GM18951 (cell line): ENCODE results near the gene R3HDM4.

Experiments
- POLR2A ChIP-seq: IDR thresholded peaks from 4 replicates; pipeline ENCODE4 v1.6.1; 2011; ENCODE audit warnings: mild to moderate bottlenecking; ENCODE audit not compliant: insufficient read length, insufficient read depth; ENCODE audit errors: extremely low read depth
- in situ Hi-C: fragments of 300-500 bp; cut with MboI; formaldehyde crosslinking; loops from one replicate; pipeline ENCODE4 v1.12.0; 2022; ENCODE audit warnings: low sequenced_read_pairs, mixed read lengths, inconsistent platforms; ENCODE audit not compliant: unreplicated experiment

R3HDM4 gene

DNA sequence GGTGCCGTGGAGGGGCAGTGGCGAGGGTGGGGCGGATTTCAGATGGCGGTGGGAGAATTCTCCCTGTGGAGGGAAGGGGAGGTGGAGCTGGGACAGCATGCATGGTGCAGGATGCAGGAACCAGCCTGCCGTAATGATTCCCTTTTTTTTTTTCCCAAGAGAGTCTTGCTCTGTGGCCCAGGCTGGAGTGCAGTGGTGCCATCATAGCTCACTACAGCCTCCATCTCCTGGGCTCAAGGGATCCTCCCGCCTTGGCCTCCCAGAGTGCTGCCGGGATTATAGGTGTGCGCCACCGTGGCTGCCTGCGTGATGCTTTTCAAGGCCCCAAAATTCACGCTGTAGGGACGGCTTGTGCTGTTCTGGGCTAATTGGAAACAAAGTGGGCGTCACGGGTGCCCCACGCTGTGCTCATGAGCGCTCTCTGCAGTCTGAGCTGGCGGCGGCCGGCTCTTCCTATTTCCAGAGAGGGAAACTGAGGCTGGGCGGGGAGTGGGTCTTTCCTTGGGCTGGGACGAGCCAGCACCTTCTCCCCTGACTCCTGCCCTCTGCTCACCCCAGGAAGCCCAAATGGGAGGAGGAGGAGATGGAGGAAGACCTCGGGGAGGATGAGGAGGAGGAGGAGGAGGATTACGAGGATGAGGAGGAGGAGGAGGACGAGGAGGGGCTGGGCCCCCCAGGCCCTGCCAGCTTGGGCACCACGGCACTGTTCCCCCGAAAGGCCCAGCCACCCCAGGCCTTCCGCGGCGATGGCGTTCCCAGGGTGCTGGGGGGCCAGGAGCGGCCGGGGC, 19.0 kb upstream of the R3HDM4 start:
- in situ Hi-C loops: no loop called here
- TF ChIP-seq POLR2A: no peak

DNA sequence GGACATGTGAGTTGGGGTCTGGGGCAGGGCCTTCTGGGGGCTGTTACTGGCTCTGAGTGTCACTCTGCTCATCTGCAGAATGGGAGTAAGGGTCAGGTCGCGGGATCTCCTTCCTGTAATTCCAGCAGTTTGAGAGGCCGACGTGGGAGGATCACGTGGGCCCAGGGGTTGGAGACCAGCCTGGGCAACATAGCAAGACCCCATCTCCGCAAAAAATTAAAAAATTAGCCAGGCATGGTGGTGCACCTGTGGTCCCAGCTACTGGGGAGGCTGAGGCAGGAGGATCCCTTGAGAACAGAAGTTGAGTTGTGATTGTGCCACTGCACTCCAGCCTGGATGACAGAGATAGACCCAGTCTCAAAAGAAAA, 16.9 kb upstream of the R3HDM4 start:
- in situ Hi-C loops: loop anchor here (10.0 kb wide), 1 partner anchor 165 kb away; no protein-coding TSS in a partner anchor
- no peak for TF ChIP-seq POLR2A

GRCh38 chr19:929203-929890, 16.3 kb upstream of the R3HDM4 start:
- no peak for TF ChIP-seq POLR2A
- in situ Hi-C loops: loop anchor here (10.0 kb wide), 1 partner anchor 165 kb away; no protein-coding TSS in a partner anchor

- no peak for TF ChIP-seq POLR2A
- in situ Hi-C loops: loop anchor here (10.0 kb wide), 1 partner anchor 164 kb away; no protein-coding TSS in a partner anchor
These were observed 15.6 kb upstream of the R3HDM4 start for GRCh38 chr19:928471-929202.

GRCh38 chr19:927780-928401, 14.9 kb upstream of the R3HDM4 start:
- TF ChIP-seq POLR2A: no peak
- in situ Hi-C loops: loop anchor here (10.0 kb wide), 1 partner anchor 163 kb away; no protein-coding TSS in a partner anchor

DNA sequence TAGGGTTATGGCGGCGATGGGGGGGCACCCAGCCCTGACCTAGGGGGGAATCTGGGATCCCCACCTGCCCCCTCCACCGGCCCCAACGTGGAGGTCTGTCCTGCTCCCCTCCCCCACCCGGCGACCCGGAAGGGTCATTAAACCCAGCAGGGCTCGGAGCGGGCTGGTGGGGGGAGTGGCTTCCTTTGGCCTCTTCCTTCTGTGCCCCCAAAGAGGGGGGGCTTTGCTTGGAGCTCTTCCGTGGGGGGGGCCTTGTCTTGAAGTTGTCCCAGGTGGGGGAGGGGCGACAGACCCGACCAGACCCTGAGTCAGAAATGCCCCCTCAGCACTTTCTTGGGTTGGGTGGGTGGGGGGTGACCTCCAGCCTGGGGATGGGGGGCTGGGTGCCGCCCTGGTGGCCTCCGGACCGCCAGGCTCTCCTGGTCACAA, 14.3 kb upstream of the R3HDM4 start:
- TF ChIP-seq POLR2A: no peak
- in situ Hi-C loops: loop anchor here (10.0 kb wide), 1 partner anchor 163 kb away; no protein-coding TSS in a partner anchor

- in situ Hi-C loops: loop anchor here (10.0 kb wide), 1 partner anchor 162 kb away; no protein-coding TSS in a partner anchor
- peak; percentile 64 for TF ChIP-seq POLR2A
These were observed 13.8 kb upstream of the R3HDM4 start for GRCh38 chr19:926589-927350.

DNA sequence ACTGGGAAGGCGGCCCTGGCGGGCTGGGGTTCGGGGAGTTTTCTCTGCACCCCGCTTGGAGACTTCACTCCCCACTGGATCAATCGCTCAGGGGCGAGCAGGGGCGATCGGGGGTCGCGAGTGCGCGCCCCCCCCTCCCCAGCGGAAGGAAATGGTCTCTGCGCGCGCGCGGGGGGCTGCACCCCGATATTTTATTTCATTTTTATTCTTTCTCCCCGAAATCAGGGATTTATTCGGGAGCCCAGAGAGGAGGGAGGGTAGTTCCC, 13.2 kb upstream of the R3HDM4 start:
- in situ Hi-C loops: loop anchor here (10.0 kb wide), 1 partner anchor 161 kb away; no protein-coding TSS in a partner anchor
- no peak for TF ChIP-seq POLR2A

DNA sequence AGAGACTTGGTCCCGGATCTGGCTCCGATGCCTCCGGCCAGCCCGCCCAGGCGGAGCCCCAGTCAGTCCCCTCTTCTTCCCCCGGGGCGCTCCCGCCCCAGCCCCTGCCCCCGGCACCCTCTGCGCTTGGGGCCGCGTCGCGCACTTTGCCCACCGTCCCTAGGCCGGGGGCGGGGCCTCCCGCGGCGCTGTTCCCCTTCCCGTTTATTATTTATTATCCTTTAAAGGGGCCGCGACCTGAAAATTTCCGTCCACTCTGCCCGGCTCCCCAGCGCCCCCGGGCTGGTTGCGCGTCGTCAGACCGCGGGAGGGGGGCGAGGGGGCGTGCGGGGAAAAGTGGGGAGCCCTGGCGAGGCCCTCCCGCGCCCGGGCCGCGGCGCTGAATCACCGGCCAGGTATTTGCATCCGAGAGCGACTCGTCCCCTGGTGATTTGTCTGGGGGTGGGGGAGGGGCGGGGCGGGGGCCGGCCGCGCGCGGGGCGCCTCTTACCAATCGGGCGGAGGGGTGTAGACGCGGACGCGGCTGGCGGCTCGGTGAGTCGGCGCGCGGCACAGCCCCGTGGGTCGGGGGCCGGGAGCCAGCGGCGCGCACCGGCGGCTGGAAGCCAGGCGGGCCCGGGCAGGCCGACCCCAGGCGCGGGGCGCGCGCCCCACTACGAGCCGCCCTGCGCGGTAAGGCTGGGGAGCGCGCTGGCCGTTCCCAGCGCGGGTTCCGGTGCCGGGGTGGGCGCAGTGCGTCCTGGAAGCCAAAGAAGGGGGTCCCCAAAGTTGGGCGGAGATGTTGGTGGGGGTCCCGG, 12.7 kb upstream of the R3HDM4 start, which contains the start of gene ARID3A:
Gene ARID3A, plus strand, starts transcription at position 510 of the 797 bp plus-strand sequence. CDS start 3,494 bp downstream, outside the sequence.
- TF ChIP-seq POLR2A: peak; percentile 62
- in situ Hi-C loops: loop anchor here (10.0 kb wide), 1 partner anchor 161 kb away; no protein-coding TSS in a partner anchor

DNA sequence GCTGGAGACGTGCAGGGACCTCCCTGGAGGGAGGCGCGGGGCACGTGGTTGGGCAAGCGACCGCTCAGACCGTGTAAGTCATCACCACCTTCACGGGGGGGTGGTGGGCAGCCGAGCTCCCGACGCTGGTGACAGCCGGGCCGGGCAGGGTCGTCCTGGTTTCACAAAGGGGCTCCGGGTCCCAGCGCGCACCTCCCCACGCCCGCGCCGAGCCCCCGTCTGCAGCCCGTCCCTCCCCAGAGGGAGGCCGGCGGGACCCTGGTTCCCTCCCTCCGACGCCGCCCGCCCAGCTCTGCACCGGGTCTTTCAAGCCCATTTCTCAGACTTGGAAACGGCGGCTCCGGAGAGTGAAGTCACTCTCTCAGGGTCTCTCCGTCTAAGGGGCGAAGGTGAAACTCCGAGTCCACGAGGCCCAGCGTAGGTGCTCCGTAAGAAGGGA, 12.1 kb upstream of the R3HDM4 start:
- in situ Hi-C loops: loop anchor here (10.0 kb wide), 1 partner anchor 160 kb away; no protein-coding TSS in a partner anchor
- no peak for TF ChIP-seq POLR2A

DNA sequence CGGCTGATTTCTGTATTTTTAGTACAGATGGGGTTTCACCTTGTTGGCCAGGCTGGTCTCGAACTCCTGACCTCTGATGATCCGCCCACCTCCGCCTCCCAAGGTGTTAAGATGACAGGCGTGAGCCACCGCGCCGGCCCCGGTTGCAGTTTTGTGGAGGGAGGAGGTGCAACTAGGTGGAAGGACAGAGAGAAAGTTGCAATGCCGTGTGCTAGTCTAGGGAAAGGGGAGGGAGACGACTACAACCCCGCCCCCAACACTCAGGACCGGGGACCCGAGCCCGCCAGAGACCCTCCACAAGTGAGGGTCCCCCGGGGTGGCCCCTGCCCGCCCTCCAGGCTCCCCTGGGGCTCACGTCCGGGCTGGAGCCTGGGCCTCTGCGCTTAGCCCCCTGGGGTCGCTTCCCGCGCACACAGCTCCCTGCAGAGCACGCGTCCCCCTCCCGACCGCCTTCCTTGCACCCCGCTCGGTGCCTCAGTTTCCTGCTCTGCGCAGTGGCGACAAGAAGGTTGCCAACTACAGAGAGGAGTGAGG, 11.6 kb upstream of the R3HDM4 start:
- in situ Hi-C loops: loop anchor here (5.0 to 10.0 kb wide), 2 partner anchors 58 to 160 kb away; partner anchors contain the start of gene WDR18
- TF ChIP-seq POLR2A: no peak
